Activated T-helper 17 cell treated with anti-CD3 and anti-CD28 coated beads, Interleukin-2, amount 50 U/mL, for 72 hours (primary cell): Measurements from ENCODE around the gene RAD50. TPM values are rescaled to one million over a fixed set of nuclear protein-coding genes. Genes with fewer than 3 reads are reported as not detected.
"Not testable (repeated sequence)": the region's sequence is repeated elsewhere in the genome, so short reads cannot be mapped to it uniquely, and the experiment has no call there.

Experiments used
- ATAC-seq: fragments of 150-1000 bp; cut with Tn5 transposase; replicated peaks from 2 replicates; pipeline ENCODE4 v1.10.0; 2021; ENCODE audit warnings: mild to moderate bottlenecking, moderate library complexity
- H3K27ac Mint-ChIP-seq: one replicate; pipeline ENCODE4 v1.8.0; 2022; ENCODE audit warnings: mixed read lengths
- H3K27me3 Mint-ChIP-seq: one replicate; pipeline ENCODE4 v1.8.0; 2022; ENCODE audit warnings: mixed read lengths
- H3K36me3 Mint-ChIP-seq: one replicate; pipeline ENCODE4 v1.8.0; 2022; ENCODE audit warnings: low read depth, mild to moderate bottlenecking, mixed read lengths
- H3K4me1 Mint-ChIP-seq: one replicate; pipeline ENCODE4 v1.8.0; 2022; ENCODE audit warnings: mixed read lengths
- H3K4me3 Mint-ChIP-seq: one replicate; pipeline ENCODE4 v1.8.0; 2022; ENCODE audit warnings: mild to moderate bottlenecking, mixed read lengths
- H3K9me3 Mint-ChIP-seq: one replicate; pipeline ENCODE4 v1.8.0; 2022; ENCODE audit warnings: mixed read lengths
- total RNA-seq, 2 donors: library from RNA; stranded (reverse); gene quantifications; one replicate each; pipeline ENCODE4 v1.2.3, GENCODE V29; 2022

Gene RAD50
- total RNA-seq, 2 donors from 2014 or later: 31.7 to 37.2 TPM

DNA sequence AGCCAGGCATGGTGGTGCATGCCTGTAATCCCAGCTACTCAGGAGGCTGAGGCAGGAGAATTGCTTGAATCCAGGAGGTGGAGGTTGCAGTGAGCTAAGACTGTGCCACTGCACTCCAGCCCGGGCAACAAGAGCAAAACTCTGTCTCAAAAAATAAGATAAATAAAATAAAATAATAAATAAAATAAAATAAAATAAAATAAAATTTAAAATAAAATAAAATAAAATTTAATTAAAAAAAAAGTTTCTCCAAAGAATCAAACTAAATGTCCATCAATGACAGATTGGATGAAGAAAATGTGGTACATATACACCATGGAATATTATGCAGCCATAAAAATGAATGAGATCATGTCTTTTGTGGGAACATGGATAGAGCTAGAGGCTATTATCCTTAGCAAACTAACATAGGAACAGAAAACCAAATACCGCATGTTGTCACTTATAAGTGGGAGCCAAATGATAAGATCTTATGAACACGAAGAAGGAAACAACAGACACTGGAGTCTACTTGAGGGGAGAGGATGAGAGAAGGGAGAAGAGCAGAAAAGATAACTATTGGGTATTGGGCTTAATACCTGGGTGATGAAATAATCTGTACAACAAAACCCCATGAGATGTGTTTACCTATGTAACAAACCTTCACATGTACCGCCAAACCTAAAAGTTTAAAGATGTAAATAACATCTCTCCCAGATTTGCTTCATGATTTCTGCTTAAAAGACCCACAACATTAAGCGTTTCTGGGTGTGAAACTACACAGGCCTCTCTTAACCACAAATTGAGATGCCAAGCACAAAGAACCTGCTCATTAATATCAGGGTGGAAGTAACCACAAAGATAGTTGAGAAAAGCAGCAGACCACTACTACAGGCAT, 135.2 kb downstream of the RAD50 start:
- H3K4me3 Mint-ChIP-seq, H3K27me3 Mint-ChIP-seq, H3K27ac Mint-ChIP-seq, H3K9me3 Mint-ChIP-seq, ATAC-seq: not testable (repeated sequence)
- peaks cover 14% of the 10 kb centered on the region for H3K36me3 Mint-ChIP-seq
- peaks cover 14% of the 10 kb centered on the region for H3K4me1 Mint-ChIP-seq

- Mint-ChIP-seq H3K4me1 (peaks cover 14% of the 10 kb centered on the region), H3K27ac (no peak overlapping the region), H3K4me3 (no peak overlapping the region), H3K36me3 (peaks cover 19% of the 10 kb centered on the region), H3K9me3 (no peaks in the 10 kb centered on the region), H3K27me3 (no peaks in the 10 kb centered on the region)
- ATAC-seq: no peak
These were observed 135.8 kb downstream of the RAD50 start for GRCh38 chr5:132692632-132692967.

Other genes starting within 250 kb of the RAD50 start
- gene SLC22A5, start 187.3 kb upstream of the RAD50 start, total RNA-seq: 1 to 10 TPM; 3.2 to 3.5 TPM
- 100 to 1,000 TPM; 125 to 174 TPM for gene IRF1, start 66.2 kb upstream of the RAD50 start, total RNA-seq
- not detected for gene IL5, start 13.5 kb upstream of the RAD50 start, total RNA-seq
- gene IL13, start 101.2 kb downstream of the RAD50 start, total RNA-seq: 1 to 10 TPM; 2.4 to 4.3 TPM
- not detected for gene IL4, start 117.0 kb downstream of the RAD50 start, total RNA-seq
- 10 to 100 TPM in 1 of 2 donors, 1 to 10 TPM in 1; 8.3 to 13.9 TPM for gene KIF3A, start 180.6 kb downstream of the RAD50 start, total RNA-seq
- 1 to 10 TPM; 1.2 to 3.3 TPM for gene CCNI2, start 190.4 kb downstream of the RAD50 start, total RNA-seq
- gene SEPTIN8, start 220.3 kb downstream of the RAD50 start, total RNA-seq: 10 to 100 TPM; 13.6 to 14.7 TPM